ENCODE data around the gene SMNDC1.
"Not testable (repeated sequence)": the region's sequence is repeated elsewhere in the genome, so short reads cannot be mapped to it uniquely, and the experiment has no call there.

Gene SMNDC1

DNA sequence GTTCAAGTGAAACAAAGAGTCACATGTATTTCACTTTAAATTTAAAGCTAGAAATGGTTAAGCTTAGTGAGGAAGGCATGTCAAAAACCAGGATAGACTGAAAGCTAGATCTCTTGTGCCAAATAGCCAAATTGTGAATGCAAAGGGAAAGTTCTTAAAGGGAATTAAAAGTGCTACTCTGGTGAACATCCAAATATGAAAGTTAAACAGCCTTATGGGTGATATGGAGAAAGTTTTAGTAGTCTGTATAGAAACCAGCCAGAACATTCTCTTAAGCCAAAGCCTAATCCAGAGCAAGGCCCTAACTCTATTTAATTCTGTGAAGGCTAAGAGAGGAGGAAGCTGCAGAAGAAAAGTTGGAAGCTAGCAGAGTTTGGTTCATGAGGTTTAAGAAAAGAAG lies 50.3 kb downstream of the SMNDC1 start:
- no peak overlapping the region for H3K4me3 ChIP-seq (ENCODE audit: low read depth, low read length)

DNA sequence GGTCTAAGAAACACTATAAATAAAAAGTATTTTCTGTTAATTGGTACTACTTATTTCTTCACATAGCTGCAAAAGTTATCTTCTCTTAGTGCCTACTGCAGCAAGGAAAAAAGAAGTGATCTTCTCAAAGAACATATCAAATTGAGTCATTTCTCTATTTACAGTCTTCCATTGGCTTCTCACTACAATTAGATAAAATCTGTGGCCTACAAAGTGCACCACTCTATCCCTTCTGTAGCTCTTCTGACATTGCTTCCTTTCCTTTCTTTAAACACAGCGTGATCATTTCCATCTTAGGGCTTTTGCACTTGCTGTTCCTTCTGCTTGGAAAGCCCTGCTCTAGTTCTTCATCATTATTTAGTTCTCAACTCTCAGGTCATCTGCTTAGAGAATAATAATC lies 52.6 kb downstream of the SMNDC1 start:
- H3K4me3 ChIP-seq (ENCODE audit: low read depth, low read length) = no peak overlapping the region

DNA sequence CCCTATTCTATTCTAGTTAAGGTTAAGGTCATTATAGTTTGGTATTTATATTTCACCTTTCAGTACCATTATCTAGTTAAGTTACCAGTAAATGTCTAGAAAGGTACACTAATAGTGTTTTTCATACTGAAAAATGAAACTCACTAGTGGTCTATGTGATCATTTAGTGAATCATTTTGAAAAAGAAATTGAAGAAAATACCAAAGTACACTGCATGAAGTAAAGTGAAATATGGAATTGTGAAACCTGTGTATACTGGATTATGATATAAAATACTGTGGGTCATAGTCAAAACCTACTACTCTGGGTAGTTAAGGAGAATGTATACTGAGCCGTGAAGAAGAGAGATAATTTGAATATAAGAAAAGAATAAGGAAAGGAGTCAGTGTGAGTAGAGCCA lies 53.3 kb downstream of the SMNDC1 start:
- not testable (repeated sequence) for H3K4me3 ChIP-seq (ENCODE audit: low read depth, low read length)

DNA sequence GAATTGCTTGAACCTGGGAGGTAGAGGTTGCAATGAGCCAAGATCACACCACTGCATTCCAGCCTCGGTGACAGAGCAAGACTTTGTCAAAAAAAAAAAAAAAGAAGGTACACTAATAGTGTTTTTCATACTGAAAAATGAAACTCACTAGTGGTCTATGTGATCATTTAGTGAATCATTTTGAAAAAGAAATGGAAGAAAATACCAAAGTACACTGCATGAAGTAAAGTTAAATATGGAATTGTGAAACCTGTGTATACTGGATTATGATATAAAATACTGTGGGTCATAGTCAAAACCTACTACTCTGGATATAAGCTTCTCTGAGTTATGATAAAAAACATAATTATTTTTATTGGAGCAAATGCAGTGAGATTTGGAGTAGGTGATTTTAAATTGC lies 55.2 kb downstream of the SMNDC1 start:
- H3K4me3 ChIP-seq (ENCODE audit: low read depth, low read length) = not testable (repeated sequence)

DNA sequence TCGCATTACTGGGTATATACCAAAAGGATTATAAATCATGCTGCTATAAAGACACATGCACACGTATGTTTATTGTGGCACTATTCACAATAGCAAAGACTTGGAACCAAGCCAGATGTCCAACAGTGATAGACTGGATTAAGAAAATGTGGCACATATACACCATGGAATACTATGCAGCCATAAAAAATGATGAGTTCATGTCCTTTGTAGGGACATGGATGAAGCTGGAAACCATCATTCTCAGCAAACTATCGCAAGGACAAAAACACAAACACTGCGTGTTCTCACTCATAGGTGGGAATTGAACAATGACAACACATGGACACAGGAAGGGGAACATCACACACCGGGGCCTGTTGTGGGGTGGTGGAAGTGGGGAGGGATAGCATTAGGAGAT lies 56.9 kb downstream of the SMNDC1 start:
- not testable (repeated sequence) for H3K4me3 ChIP-seq (ENCODE audit: low read depth, low read length)

DNA sequence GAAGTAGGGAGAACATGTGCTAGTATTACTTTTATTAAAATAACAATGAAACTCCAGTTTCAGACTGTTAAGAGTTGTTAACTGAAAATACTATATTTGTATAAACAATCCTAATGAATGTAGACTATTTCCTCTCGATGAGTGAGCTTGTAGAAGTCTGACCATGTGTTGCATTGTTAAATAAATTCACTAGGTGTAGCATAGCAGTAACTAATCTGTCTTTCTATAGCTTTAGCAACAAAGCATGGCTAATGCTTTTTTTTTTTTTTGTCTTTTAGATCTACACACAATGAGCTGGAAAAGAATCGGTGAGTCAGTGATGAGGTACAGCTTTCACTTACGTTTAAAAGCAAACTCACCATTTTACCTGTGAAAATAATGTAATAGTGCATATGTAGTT lies 60.2 kb downstream of the SMNDC1 start:
- no peak overlapping the region for H3K4me3 ChIP-seq (ENCODE audit: low read depth, low read length)

DNA sequence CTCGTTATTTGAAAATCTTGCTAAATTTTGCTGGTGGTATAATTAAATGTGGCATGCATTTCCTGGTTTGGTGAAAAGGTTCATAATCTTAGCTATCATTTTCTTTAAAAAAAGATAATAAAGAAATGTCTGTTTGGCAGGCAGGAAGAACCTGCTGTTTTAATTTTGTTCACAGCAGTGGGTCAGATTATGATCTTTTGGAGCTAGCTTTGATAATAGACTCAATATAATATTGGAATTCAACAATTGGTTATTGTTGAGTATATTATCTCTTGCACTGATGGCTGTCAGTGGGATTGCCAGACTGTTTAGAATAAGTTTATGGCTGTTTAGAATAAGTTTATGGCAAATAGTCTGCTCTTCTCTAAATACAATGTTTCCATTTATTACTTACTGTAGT lies 62.2 kb downstream of the SMNDC1 start:
- no peak overlapping the region for H3K4me3 ChIP-seq (ENCODE audit: low read depth, low read length)

DNA sequence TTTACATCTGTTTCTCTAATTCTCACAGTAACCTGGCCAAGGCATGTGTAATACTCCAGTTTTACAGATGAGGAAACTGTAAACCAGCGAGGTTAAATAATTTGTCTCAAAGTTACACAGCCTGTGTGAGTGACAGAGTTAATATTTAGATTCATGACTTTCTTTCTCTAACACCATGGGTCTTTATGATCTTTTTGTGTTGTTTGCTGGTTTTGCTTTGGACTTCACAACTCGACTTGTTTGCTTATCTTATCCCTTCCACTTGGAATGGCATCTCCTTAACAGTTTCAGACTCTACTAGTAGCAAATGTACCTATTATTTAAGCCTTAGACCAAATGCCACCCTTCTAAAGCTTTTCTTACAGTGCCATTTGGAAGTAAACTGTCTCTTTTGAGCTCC lies 62.9 kb downstream of the SMNDC1 start:
- H3K4me3 ChIP-seq (ENCODE audit: low read depth, low read length) = no peak overlapping the region

DNA sequence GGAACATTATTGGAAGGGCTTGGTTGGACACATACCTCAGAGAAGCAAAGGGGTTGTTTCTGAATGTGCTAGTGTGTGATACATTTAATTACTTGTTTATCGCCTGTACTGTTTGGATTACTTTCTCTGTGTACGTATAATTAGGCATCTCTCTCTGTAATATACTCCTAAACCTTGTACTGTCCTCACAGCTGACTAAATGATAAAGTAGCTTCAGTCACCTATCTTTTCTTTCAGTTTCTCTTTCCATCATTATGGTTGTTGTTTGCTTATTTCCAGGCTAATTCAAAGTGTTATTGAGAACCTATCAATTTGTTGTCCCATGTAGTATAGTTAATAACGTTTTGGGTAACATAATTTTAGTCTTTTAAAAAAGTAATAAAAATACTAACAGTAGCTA lies 63.3 kb downstream of the SMNDC1 start:
- no peak overlapping the region for H3K4me3 ChIP-seq (ENCODE audit: low read depth, low read length)
